NCI-H82 treated with DMSO at 0.1 percent for 48 hours (cell line): ENCODE results near the gene SCNN1A.

Experiments used
- DNase-seq: peaks from one replicate; lab custom pipeline; 2025; ENCODE audit not compliant: unreplicated experiment; lab: John Stamatoyannopoulos, UW

SCNN1A gene

GRCh38 chr12:6321905-6322304 lies 53.5 kb downstream of the SCNN1A start:
- no peak for DNase-seq

- DNase-seq, result no peak
These were observed 55.9 kb downstream of the SCNN1A start for GRCh38 chr12:6319446-6319845.

- DNase-seq, result no peak
These were observed 56.9 kb downstream of the SCNN1A start for GRCh38 chr12:6318440-6318879.

GRCh38 chr12:6317693-6318439 lies 57.5 kb downstream of the SCNN1A start:
- no peak for DNase-seq

GRCh38 chr12:6316921-6317692 lies 58.3 kb downstream of the SCNN1A start:
- DNase-seq, result no peak

GRCh38 chr12:6315704-6316597 lies 59.4 kb downstream of the SCNN1A start:
- DNase-seq, result no peak

- no peak for DNase-seq
These were observed 60.2 kb downstream of the SCNN1A start for GRCh38 chr12:6315184-6315583.

- no peak for DNase-seq
These were observed 60.6 kb downstream of the SCNN1A start for GRCh38 chr12:6314776-6315175.

- no peak for DNase-seq
These were observed 61.9 kb downstream of the SCNN1A start for GRCh38 chr12:6313326-6313940.

GRCh38 chr12:6312529-6313325 lies 62.6 kb downstream of the SCNN1A start:
- DNase-seq, result no peak

- DNase-seq, result no peak
These were observed 63.4 kb downstream of the SCNN1A start for GRCh38 chr12:6311822-6312528.

GRCh38 chr12:6310771-6311610 lies 64.4 kb downstream of the SCNN1A start:
- DNase-seq, result no peak

GRCh38 chr12:6307529-6307928 lies 67.8 kb downstream of the SCNN1A start:
- DNase-seq, result no peak

- DNase-seq, result no peak
These were observed 68.7 kb downstream of the SCNN1A start for GRCh38 chr12:6306599-6307220.

GRCh38 chr12:6306151-6306550 lies 69.2 kb downstream of the SCNN1A start:
- no peak for DNase-seq

- no peak for DNase-seq
These were observed 72.3 kb downstream of the SCNN1A start for GRCh38 chr12:6303071-6303470.

- no peak for DNase-seq
These were observed 72.7 kb downstream of the SCNN1A start for GRCh38 chr12:6302621-6303020.

- DNase-seq, result no peak
These were observed 73.6 kb downstream of the SCNN1A start for GRCh38 chr12:6301721-6302120.
